Testis (tissue), 2 donors: Measurements from ENCODE around the gene HEXA.
"Not testable (repeated sequence)": the region's sequence is repeated elsewhere in the genome, so short reads cannot be mapped to it uniquely, and the experiment has no call there.

Experiments
- POLR2A ChIP-seq: fragments of 450-650 bp; IDR thresholded peaks from one replicate; pipeline ENCODE4 v1.6.1; 2017; ENCODE audit warnings: antibody characterized with exemption, mild to moderate bottlenecking, moderate library complexity
- TF ChIP-seq, protein P1 (sequence below), 3 experiments: fragments of 450-650 bp in 2 of 3; fragments of 200-600 bp in 1 of 3; sonication (generic) in 1 of 3; IDR thresholded peaks; one replicate each; pipeline ENCODE4 v1.5.1; 2016 to 2019; ENCODE audit warnings: antibody characterized with exemption in 3 of 3, mild to moderate bottlenecking in 2 of 3, moderate library complexity in 1 of 3

DNA sequence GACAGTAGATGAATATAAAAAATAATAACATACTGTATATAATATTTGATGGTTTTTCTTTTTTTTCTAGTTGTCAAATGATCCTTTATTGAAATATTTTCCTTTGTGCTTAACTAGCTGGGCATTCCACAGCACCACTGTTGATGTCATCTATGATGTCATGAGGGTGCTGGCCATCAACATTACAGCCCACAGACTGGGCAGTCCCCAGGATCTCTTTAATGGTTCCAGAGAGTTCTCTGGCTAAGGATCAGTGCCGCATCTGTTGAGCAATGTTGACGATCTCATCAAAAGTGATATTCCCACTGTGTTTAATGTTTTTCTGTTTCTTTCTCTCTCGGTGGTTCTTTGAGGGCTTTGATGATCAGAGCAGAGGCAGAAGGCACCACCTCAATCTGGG is 3.3 kb upstream of the HEXA start:
- TF ChIP-seq, protein P1, sequence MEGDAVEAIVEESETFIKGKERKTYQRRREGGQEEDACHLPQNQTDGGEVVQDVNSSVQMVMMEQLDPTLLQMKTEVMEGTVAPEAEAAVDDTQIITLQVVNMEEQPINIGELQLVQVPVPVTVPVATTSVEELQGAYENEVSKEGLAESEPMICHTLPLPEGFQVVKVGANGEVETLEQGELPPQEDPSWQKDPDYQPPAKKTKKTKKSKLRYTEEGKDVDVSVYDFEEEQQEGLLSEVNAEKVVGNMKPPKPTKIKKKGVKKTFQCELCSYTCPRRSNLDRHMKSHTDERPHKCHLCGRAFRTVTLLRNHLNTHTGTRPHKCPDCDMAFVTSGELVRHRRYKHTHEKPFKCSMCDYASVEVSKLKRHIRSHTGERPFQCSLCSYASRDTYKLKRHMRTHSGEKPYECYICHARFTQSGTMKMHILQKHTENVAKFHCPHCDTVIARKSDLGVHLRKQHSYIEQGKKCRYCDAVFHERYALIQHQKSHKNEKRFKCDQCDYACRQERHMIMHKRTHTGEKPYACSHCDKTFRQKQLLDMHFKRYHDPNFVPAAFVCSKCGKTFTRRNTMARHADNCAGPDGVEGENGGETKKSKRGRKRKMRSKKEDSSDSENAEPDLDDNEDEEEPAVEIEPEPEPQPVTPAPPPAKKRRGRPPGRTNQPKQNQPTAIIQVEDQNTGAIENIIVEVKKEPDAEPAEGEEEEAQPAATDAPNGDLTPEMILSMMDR (IDR thresholded peaks at IDR 0.05), result not testable (repeated sequence)
- TF ChIP-seq POLR2A, result not testable (repeated sequence)
